ENCODE data around the gene ERLEC1. TPM values are rescaled to one million over a fixed set of nuclear protein-coding genes. Genes with fewer than 3 reads are reported as not detected.
"Not testable (repeated sequence)": the region's sequence is repeated elsewhere in the genome, so short reads cannot be mapped to it uniquely, and the experiment has no call there.

ERLEC1 gene
- total RNA-seq, 3 donors from 2014 or later = 18.7 to 19.7 (median 19.7) TPM

- ATAC-seq = no peak
- DNase-seq = no peak
- peaks cover 19% of the 10 kb centered on the region for H3K36me3 Mint-ChIP-seq (ENCODE audit: insufficient read depth)
- H3K4me1 Mint-ChIP-seq (ENCODE audit: low read depth) = no peaks in the 10 kb centered on the region
- peaks cover 8% of the 10 kb centered on the region for H3K9me3 Mint-ChIP-seq
- no peaks in the 10 kb centered on the region for H3K27me3 Mint-ChIP-seq (ENCODE audit: low read depth)
- H3K4me3 Mint-ChIP-seq = no peak overlapping the region
Observed at GRCh38 chr2:53829273-53829979, 42.6 kb downstream of the ERLEC1 start.

GRCh38 chr2:53829980-53830290, 43.1 kb downstream of the ERLEC1 start:
- not testable (repeated sequence) for H3K27me3 Mint-ChIP-seq (ENCODE audit: low read depth); H3K9me3 Mint-ChIP-seq; DNase-seq; H3K4me3 Mint-ChIP-seq; H3K4me1 Mint-ChIP-seq (ENCODE audit: low read depth); ATAC-seq
- H3K36me3 Mint-ChIP-seq (ENCODE audit: insufficient read depth) = peaks cover 20% of the 10 kb centered on the region

- ATAC-seq (no peak), DNase-seq (no peak)
- Mint-ChIP-seq H3K27me3 (ENCODE audit: low read depth) (no peaks in the 10 kb centered on the region), H3K36me3 (ENCODE audit: insufficient read depth) (peaks cover 4% of the 10 kb centered on the region), H3K4me3 (no peak overlapping the region), H3K9me3 (no peaks in the 10 kb centered on the region), H3K4me1 (ENCODE audit: low read depth) (peaks cover 2% of the 10 kb centered on the region)
Observed at GRCh38 chr2:53840580-53840979, 53.7 kb downstream of the ERLEC1 start.

- H3K4me1 Mint-ChIP-seq (ENCODE audit: low read depth); H3K36me3 Mint-ChIP-seq (ENCODE audit: insufficient read depth); H3K9me3 Mint-ChIP-seq; H3K4me3 Mint-ChIP-seq; DNase-seq; H3K27me3 Mint-ChIP-seq (ENCODE audit: low read depth); ATAC-seq: not testable (repeated sequence)
Observed at GRCh38 chr2:53841651-53842050, 54.8 kb downstream of the ERLEC1 start.

- H3K9me3 Mint-ChIP-seq = no peaks in the 10 kb centered on the region
- H3K4me1 Mint-ChIP-seq (ENCODE audit: low read depth) = peaks cover 2% of the 10 kb centered on the region
- H3K4me3 Mint-ChIP-seq = no peak overlapping the region
- DNase-seq (no peak), ATAC-seq (no peak)
- no peaks in the 10 kb centered on the region for H3K27me3 Mint-ChIP-seq (ENCODE audit: low read depth)
- H3K36me3 Mint-ChIP-seq (ENCODE audit: insufficient read depth) = peaks cover 1% of the 10 kb centered on the region
Observed at GRCh38 chr2:53842891-53843290, 56.0 kb downstream of the ERLEC1 start.

GRCh38 chr2:53843595-53843994, 56.8 kb downstream of the ERLEC1 start:
- H3K36me3 Mint-ChIP-seq (ENCODE audit: insufficient read depth) = peaks cover 6% of the 10 kb centered on the region
- H3K9me3 Mint-ChIP-seq = no peaks in the 10 kb centered on the region
- no peaks in the 10 kb centered on the region for H3K27me3 Mint-ChIP-seq (ENCODE audit: low read depth)
- H3K4me1 Mint-ChIP-seq (ENCODE audit: low read depth) = peaks cover 2% of the 10 kb centered on the region
- H3K4me3 Mint-ChIP-seq = no peak overlapping the region
- DNase-seq = no peak
- ATAC-seq = no peak

GRCh38 chr2:53848062-53848461, 61.2 kb downstream of the ERLEC1 start:
- H3K4me3 Mint-ChIP-seq = no peak overlapping the region
- ATAC-seq (no peak), DNase-seq (no peak)
- no peaks in the 10 kb centered on the region for H3K27me3 Mint-ChIP-seq (ENCODE audit: low read depth)
- H3K4me1 Mint-ChIP-seq (ENCODE audit: low read depth) = peaks cover 3% of the 10 kb centered on the region
- no peaks in the 10 kb centered on the region for H3K9me3 Mint-ChIP-seq
- H3K36me3 Mint-ChIP-seq (ENCODE audit: insufficient read depth) = peaks cover 7% of the 10 kb centered on the region

- DNase-seq; H3K4me3 Mint-ChIP-seq; ATAC-seq; H3K9me3 Mint-ChIP-seq; H3K4me1 Mint-ChIP-seq (ENCODE audit: low read depth); H3K27me3 Mint-ChIP-seq (ENCODE audit: low read depth): not testable (repeated sequence)
- H3K36me3 Mint-ChIP-seq (ENCODE audit: insufficient read depth) = peaks cover 10% of the 10 kb centered on the region
Observed at GRCh38 chr2:53851052-53851757, 64.4 kb downstream of the ERLEC1 start.

- ATAC-seq (no peak), DNase-seq (no peak)
- H3K4me3 Mint-ChIP-seq = no peak overlapping the region
- H3K27me3 Mint-ChIP-seq (ENCODE audit: low read depth) = no peaks in the 10 kb centered on the region
- peaks cover 14% of the 10 kb centered on the region for H3K36me3 Mint-ChIP-seq (ENCODE audit: insufficient read depth)
- H3K4me1 Mint-ChIP-seq (ENCODE audit: low read depth) = peaks cover 4% of the 10 kb centered on the region
- no peaks in the 10 kb centered on the region for H3K9me3 Mint-ChIP-seq
Observed at GRCh38 chr2:53852532-53852931, 65.7 kb downstream of the ERLEC1 start.

GRCh38 chr2:53854678-53855077, 67.8 kb downstream of the ERLEC1 start:
- Mint-ChIP-seq H3K4me3 (no peak overlapping the region), H3K9me3 (no peaks in the 10 kb centered on the region), H3K36me3 (ENCODE audit: insufficient read depth) (peaks cover 14% of the 10 kb centered on the region), H3K27me3 (ENCODE audit: low read depth) (no peaks in the 10 kb centered on the region), H3K4me1 (ENCODE audit: low read depth) (peaks cover 4% of the 10 kb centered on the region)
- DNase-seq (no peak), ATAC-seq (peak; percentile 48 to 70)

GRCh38 chr2:53856272-53856671, 69.4 kb downstream of the ERLEC1 start:
- no peaks in the 10 kb centered on the region for H3K27me3 Mint-ChIP-seq (ENCODE audit: low read depth)
- H3K4me3 Mint-ChIP-seq = no peak overlapping the region
- peaks cover 4% of the 10 kb centered on the region for H3K4me1 Mint-ChIP-seq (ENCODE audit: low read depth)
- H3K36me3 Mint-ChIP-seq (ENCODE audit: insufficient read depth) = peaks cover 21% of the 10 kb centered on the region
- DNase-seq (no peak), ATAC-seq (no peak)
- H3K9me3 Mint-ChIP-seq = no peaks in the 10 kb centered on the region

GRCh38 chr2:53859206-53860181, 72.7 kb downstream of the ERLEC1 start, which contains the start of gene GPR75:
Gene GPR75 (minus strand): TSS chr2:53859967. CDS start chr2:53854756, 5,211 bp downstream.
- Mint-ChIP-seq H3K27me3 (ENCODE audit: low read depth) (no peaks in the 10 kb centered on the region), H3K4me1 (ENCODE audit: low read depth) (peaks cover 10% of the 10 kb centered on the region), H3K9me3 (no peaks in the 10 kb centered on the region), H3K36me3 (ENCODE audit: insufficient read depth) (peaks cover 26% of the 10 kb centered on the region), H3K4me3 (no peak within 1 kb of the TSS)
- ATAC-seq (no peak), DNase-seq (no peak)

- Mint-ChIP-seq H3K36me3 (ENCODE audit: insufficient read depth) (peaks cover 41% of the 10 kb centered on the region), H3K4me1 (ENCODE audit: low read depth) (peaks cover 9% of the 10 kb centered on the region), H3K4me3 (no peak overlapping the region), H3K9me3 (no peaks in the 10 kb centered on the region), H3K27me3 (ENCODE audit: low read depth) (no peaks in the 10 kb centered on the region)
- DNase-seq (no peak), ATAC-seq (no peak)
Observed at GRCh38 chr2:53861824-53862223, 75.0 kb downstream of the ERLEC1 start.

GRCh38 chr2:53863538-53864227, 76.8 kb downstream of the ERLEC1 start:
- no peaks in the 10 kb centered on the region for H3K27me3 Mint-ChIP-seq (ENCODE audit: low read depth)
- no peaks in the 10 kb centered on the region for H3K9me3 Mint-ChIP-seq
- H3K4me1 Mint-ChIP-seq (ENCODE audit: low read depth) = peaks cover 9% of the 10 kb centered on the region
- peaks cover 39% of the 10 kb centered on the region for H3K36me3 Mint-ChIP-seq (ENCODE audit: insufficient read depth)
- DNase-seq (no peak), ATAC-seq (no peak)
- H3K4me3 Mint-ChIP-seq = no peak overlapping the region

Data from activated T-cell treated with anti-CD3 and anti-CD28 coated beads, Interleukin-2, amount 50 U/mL, for 4 hours (primary cell).